AG09319 (cell line): ENCODE data around the gene KAT6B.

Experiments
- DNase-seq: peaks from one replicate; pipeline ENCODE4 v3.0.0-alpha.2; 2010; ENCODE audit warnings: low read depth; ENCODE audit errors: extremely low read depth
- CTCF ChIP-seq: IDR thresholded peaks from 2 replicates; pipeline ENCODE4 v1.5.1; 2011; ENCODE audit warnings: low read depth, mild to moderate bottlenecking, inconsistent platforms, low read length, moderate library complexity

The KAT6B gene

GRCh38 chr10:74824900-74825370, 1.5 kb upstream of the KAT6B start:
- no peak for TF ChIP-seq CTCF
- no peak for DNase-seq

- DNase-seq: no peak
- no peak for TF ChIP-seq CTCF
Observed at GRCh38 chr10:74825371-74826141, 844 bp upstream of the KAT6B start.

- DNase-seq: no peak
- TF ChIP-seq CTCF: no peak
Observed at GRCh38 chr10:74827045-74827441, 643 bp downstream of the KAT6B start.

GRCh38 chr10:74827694-74828093, 1.3 kb downstream of the KAT6B start:
- DNase-seq: no peak
- no peak for TF ChIP-seq CTCF

- DNase-seq: no peak
- no peak for TF ChIP-seq CTCF
Observed at GRCh38 chr10:74828946-74829345, 2.5 kb downstream of the KAT6B start.

- no peak for DNase-seq
- TF ChIP-seq CTCF: no peak
Observed at GRCh38 chr10:74831518-74832120, 5.2 kb downstream of the KAT6B start.

- no peak for DNase-seq
- TF ChIP-seq CTCF: no peak
Observed at GRCh38 chr10:74835963-74836362, 9.6 kb downstream of the KAT6B start.
